Memory B cell (primary cell): Measurements from ENCODE around the gene RDH13.

Experiments
- ATAC-seq: fragments of 150-1000 bp; cut with Tn5 transposase; 2 replicates; pipeline ENCODE4 v1.10.0; 2021; ENCODE audit warnings: low read depth, mild to moderate bottlenecking, moderate library complexity
- DNase-seq, 2 donors: peaks; one replicate each; pipeline ENCODE4 v3.0.0; 2022; ENCODE audit warnings: low spot score in 2 of 2
- H3K27ac Mint-ChIP-seq: one replicate; pipeline ENCODE4 v1.8.0; 2022; ENCODE audit warnings: mild to moderate bottlenecking, moderate library complexity, mixed read lengths
- H3K27me3 Mint-ChIP-seq: one replicate; pipeline ENCODE4 v1.8.0; 2022; ENCODE audit warnings: mixed read lengths
- H3K36me3 Mint-ChIP-seq: one replicate; pipeline ENCODE4 v1.8.0; 2022; ENCODE audit warnings: mild to moderate bottlenecking, mixed read lengths
- H3K4me1 Mint-ChIP-seq: one replicate; pipeline ENCODE4 v1.8.0; 2022; ENCODE audit warnings: mixed read lengths
- H3K4me3 Mint-ChIP-seq: one replicate; pipeline ENCODE4 v1.8.0; 2022; ENCODE audit warnings: mild to moderate bottlenecking, moderate library complexity, mixed read lengths
- H3K9me3 Mint-ChIP-seq: one replicate; pipeline ENCODE4 v1.8.0; 2022; ENCODE audit warnings: mixed read lengths

RDH13 gene

GRCh38 chr19:55097864-55098715, 35.1 kb upstream of the RDH13 start:
- Mint-ChIP-seq H3K4me3 (no peak overlapping the region), H3K27ac (peak overlapping the region; percentile 50), H3K9me3 (no peaks in the 10 kb centered on the region), H3K36me3 (peaks cover 31% of the 10 kb centered on the region), H3K4me1 (peaks cover 6% of the 10 kb centered on the region), H3K27me3 (no peaks in the 10 kb centered on the region)
- ATAC-seq (no peak), DNase-seq (no peak)

GRCh38 chr19:55096061-55096701, 33.2 kb upstream of the RDH13 start:
- no peaks in the 10 kb centered on the region for H3K9me3 Mint-ChIP-seq
- DNase-seq (no peak), ATAC-seq (no peak)
- peaks cover 20% of the 10 kb centered on the region for H3K36me3 Mint-ChIP-seq
- no peaks in the 10 kb centered on the region for H3K27me3 Mint-ChIP-seq
- peaks cover 6% of the 10 kb centered on the region for H3K4me1 Mint-ChIP-seq
- H3K4me3 Mint-ChIP-seq = no peak overlapping the region
- H3K27ac Mint-ChIP-seq = no peak overlapping the region

GRCh38 chr19:55095260-55096060, 32.5 kb upstream of the RDH13 start:
- ATAC-seq (no peak), DNase-seq (no peak)
- Mint-ChIP-seq H3K27ac (no peak overlapping the region), H3K4me1 (peaks cover 6% of the 10 kb centered on the region), H3K36me3 (peaks cover 23% of the 10 kb centered on the region), H3K9me3 (no peaks in the 10 kb centered on the region), H3K4me3 (no peak overlapping the region), H3K27me3 (no peaks in the 10 kb centered on the region)

GRCh38 chr19:55094456-55095259, 31.7 kb upstream of the RDH13 start:
- no peak overlapping the region for H3K4me3 Mint-ChIP-seq
- H3K36me3 Mint-ChIP-seq = peaks cover 26% of the 10 kb centered on the region
- DNase-seq (no peak), ATAC-seq (no peak)
- H3K27me3 Mint-ChIP-seq = peaks cover under 1% of the 10 kb centered on the region
- H3K4me1 Mint-ChIP-seq = peaks cover 8% of the 10 kb centered on the region
- no peaks in the 10 kb centered on the region for H3K9me3 Mint-ChIP-seq
- no peak overlapping the region for H3K27ac Mint-ChIP-seq

- H3K27ac Mint-ChIP-seq = no peak overlapping the region
- peaks cover 17% of the 10 kb centered on the region for H3K4me1 Mint-ChIP-seq
- DNase-seq (no peak), ATAC-seq (no peak)
- H3K36me3 Mint-ChIP-seq = peaks cover 27% of the 10 kb centered on the region
- H3K9me3 Mint-ChIP-seq = no peaks in the 10 kb centered on the region
- no peak overlapping the region for H3K4me3 Mint-ChIP-seq
- H3K27me3 Mint-ChIP-seq = peaks cover 17% of the 10 kb centered on the region
Measured at GRCh38 chr19:55092423-55093318, 29.7 kb upstream of the RDH13 start.

GRCh38 chr19:55091955-55092354, 29.0 kb upstream of the RDH13 start:
- DNase-seq (no peak), ATAC-seq (no peak)
- no peak overlapping the region for H3K4me3 Mint-ChIP-seq
- peaks cover 20% of the 10 kb centered on the region for H3K27me3 Mint-ChIP-seq
- no peaks in the 10 kb centered on the region for H3K9me3 Mint-ChIP-seq
- peaks cover 21% of the 10 kb centered on the region for H3K4me1 Mint-ChIP-seq
- H3K36me3 Mint-ChIP-seq = peaks cover 20% of the 10 kb centered on the region
- no peak overlapping the region for H3K27ac Mint-ChIP-seq

- no peak overlapping the region for H3K27ac Mint-ChIP-seq
- ATAC-seq = no peak
Measured at GRCh38 chr19:55091126-55091910, 28.4 kb upstream of the RDH13 start.

GRCh38 chr19:55090564-55090963, 27.6 kb upstream of the RDH13 start:
- H3K36me3 Mint-ChIP-seq = peaks cover 19% of the 10 kb centered on the region
- no peak for ATAC-seq
- no peaks in the 10 kb centered on the region for H3K9me3 Mint-ChIP-seq
- H3K27ac Mint-ChIP-seq = no peak overlapping the region
- no peak overlapping the region for H3K4me3 Mint-ChIP-seq
- H3K4me1 Mint-ChIP-seq = peaks cover 21% of the 10 kb centered on the region
- H3K27me3 Mint-ChIP-seq = peaks cover 20% of the 10 kb centered on the region
- no peak for DNase-seq

More at GRCh38 chr19:55091126-55091910, 28.4 kb upstream of the RDH13 start:
- no peak for DNase-seq
- peaks cover 19% of the 10 kb centered on the region for H3K36me3 Mint-ChIP-seq
- peaks cover 21% of the 10 kb centered on the region for H3K4me1 Mint-ChIP-seq
- H3K27me3 Mint-ChIP-seq = peaks cover 20% of the 10 kb centered on the region
- H3K9me3 Mint-ChIP-seq = no peaks in the 10 kb centered on the region
- no peak overlapping the region for H3K4me3 Mint-ChIP-seq

GRCh38 chr19:55089342-55089944, 26.5 kb upstream of the RDH13 start:
- Mint-ChIP-seq H3K27me3 (peaks cover 22% of the 10 kb centered on the region), H3K27ac (no peak overlapping the region)

GRCh38 chr19:55088543-55089341, 25.8 kb upstream of the RDH13 start:
- Mint-ChIP-seq H3K36me3 (peaks cover 13% of the 10 kb centered on the region), H3K27me3 (peaks cover 25% of the 10 kb centered on the region), H3K9me3 (no peaks in the 10 kb centered on the region), H3K27ac (no peak overlapping the region), H3K4me1 (peaks cover 21% of the 10 kb centered on the region), H3K4me3 (peak overlapping the region; percentile 68)
- DNase-seq (peak; percentile 78 to 84), ATAC-seq (peak; percentile 57)

More at GRCh38 chr19:55089342-55089944, 26.5 kb upstream of the RDH13 start:
- Mint-ChIP-seq H3K4me3 (no peak overlapping the region), H3K4me1 (peaks cover 21% of the 10 kb centered on the region), H3K9me3 (no peaks in the 10 kb centered on the region), H3K36me3 (peaks cover 13% of the 10 kb centered on the region)
- DNase-seq (no peak), ATAC-seq (no peak)

GRCh38 chr19:55088021-55088451, 25.1 kb upstream of the RDH13 start:
- Mint-ChIP-seq H3K4me3 (peak overlapping the region; percentile 68), H3K9me3 (no peaks in the 10 kb centered on the region), H3K4me1 (peaks cover 21% of the 10 kb centered on the region), H3K36me3 (peaks cover 13% of the 10 kb centered on the region), H3K27ac (no peak overlapping the region), H3K27me3 (peaks cover 27% of the 10 kb centered on the region)
- no peak for ATAC-seq
- DNase-seq = no peak
